Ovary (tissue), 3 donors: ENCODE results near the gene MRPS23.

ENCODE experiments used
- EP300 ChIP-seq: sonication (generic); formaldehyde crosslinking; IDR thresholded peaks from one replicate; pipeline ENCODE4 v1.6.1; 2017; ENCODE audit warnings: antibody characterized with exemption
- POLR2A ChIP-seq: fragments of 450-650 bp; IDR thresholded peaks from one replicate; pipeline ENCODE4 v1.6.1; 2017; ENCODE audit warnings: antibody characterized with exemption, mild to moderate bottlenecking, moderate library complexity
- TF ChIP-seq, protein P1 (sequence below), 3 donors: fragments of 450-650 bp in 2 of 3; fragments of 200-600 bp in 1 of 3; IDR thresholded peaks; one replicate each; pipeline versions ENCODE4 v1.5.1 to v1.8.0; 2016 to 2022; ENCODE audit warnings: antibody characterized with exemption in 3 of 3, mild to moderate bottlenecking in 1 of 3
- donor health status: DM: no; HTN: no; CAD: no.

DNA sequence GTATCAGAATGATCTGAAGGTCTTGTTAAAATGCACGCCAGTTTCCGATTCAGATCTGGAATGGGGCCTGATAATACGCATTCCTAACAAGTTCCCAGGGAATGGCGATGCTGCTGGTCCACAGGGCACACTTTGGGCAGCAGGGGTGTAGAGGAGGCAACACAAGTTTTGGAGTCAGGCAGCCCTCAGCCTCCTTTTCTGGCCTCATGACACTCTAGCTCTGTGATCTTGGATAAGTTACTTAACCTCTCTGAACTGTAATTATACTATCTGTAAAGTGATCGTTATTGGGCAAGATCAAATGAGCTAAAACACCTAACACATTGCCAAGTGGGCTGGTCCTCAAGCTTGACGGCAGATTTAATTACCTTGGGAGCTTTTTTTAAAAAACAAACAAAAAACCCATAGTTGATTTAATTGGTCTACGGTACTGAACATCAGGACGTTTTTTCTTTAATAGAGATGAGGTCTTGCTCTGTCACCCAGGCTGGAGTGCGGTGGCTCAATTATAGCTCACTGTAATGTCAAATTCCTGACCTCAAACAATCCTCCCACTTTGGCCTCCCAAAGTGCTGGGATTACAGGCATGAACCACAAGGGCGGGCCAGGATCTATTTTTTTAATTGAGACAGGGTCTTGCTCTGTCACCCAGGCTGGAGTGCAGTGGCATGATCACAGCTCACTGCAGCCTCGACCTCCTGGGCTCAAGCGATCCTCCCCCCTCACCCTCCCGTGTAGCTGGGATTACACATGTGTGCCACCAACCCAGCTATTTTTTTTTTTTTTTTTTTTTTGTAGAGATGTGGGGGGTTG lies 10.0 kb upstream of the MRPS23 start:
- TF ChIP-seq, protein P1, sequence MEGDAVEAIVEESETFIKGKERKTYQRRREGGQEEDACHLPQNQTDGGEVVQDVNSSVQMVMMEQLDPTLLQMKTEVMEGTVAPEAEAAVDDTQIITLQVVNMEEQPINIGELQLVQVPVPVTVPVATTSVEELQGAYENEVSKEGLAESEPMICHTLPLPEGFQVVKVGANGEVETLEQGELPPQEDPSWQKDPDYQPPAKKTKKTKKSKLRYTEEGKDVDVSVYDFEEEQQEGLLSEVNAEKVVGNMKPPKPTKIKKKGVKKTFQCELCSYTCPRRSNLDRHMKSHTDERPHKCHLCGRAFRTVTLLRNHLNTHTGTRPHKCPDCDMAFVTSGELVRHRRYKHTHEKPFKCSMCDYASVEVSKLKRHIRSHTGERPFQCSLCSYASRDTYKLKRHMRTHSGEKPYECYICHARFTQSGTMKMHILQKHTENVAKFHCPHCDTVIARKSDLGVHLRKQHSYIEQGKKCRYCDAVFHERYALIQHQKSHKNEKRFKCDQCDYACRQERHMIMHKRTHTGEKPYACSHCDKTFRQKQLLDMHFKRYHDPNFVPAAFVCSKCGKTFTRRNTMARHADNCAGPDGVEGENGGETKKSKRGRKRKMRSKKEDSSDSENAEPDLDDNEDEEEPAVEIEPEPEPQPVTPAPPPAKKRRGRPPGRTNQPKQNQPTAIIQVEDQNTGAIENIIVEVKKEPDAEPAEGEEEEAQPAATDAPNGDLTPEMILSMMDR (IDR thresholded peaks at IDR 0.05), result no peak
- TF ChIP-seq EP300 (no peak), POLR2A (no peak)
